ENCODE data around the gene ZNF678. TPM values are rescaled to one million over a fixed set of nuclear protein-coding genes. Genes with fewer than 3 reads are reported as not detected.

Gene ZNF678
- total RNA-seq, 4 donors from 2014 or later: 9.7 to 51.4 (median 18.6) TPM

DNA sequence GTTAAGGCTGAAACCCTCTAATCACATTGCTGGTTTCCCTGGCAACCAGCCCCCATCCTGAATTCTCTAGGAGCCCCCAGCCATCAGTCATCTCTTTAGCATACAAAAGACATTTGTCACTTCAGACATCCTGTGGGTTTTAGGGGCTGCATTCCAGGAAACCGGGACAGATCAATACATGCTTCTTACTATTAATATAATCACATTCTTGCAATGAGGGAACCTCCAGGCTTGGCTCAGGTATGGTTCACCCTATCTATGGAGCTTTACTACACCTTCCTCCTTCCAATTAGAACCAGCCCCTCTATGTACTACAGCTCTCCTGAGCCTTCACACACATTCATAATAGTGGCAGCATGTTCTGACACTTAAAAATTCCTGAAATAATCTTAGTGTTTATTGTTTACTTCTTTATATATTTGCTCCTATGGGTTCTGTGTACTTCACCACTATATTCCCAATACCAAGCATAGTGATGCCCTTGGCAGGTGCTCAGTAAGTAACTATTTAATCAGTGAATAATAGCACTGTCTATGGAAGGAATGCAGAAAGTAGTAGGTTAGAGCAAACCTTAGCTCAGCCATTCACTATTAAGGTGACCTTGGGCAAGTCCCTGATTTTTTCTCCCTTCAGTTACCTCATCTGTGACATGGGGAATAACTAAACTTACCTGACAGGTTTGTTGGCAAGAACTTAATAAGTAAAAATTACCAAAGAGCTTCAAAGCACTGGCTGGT is 59.6 kb downstream of the ZNF678 start:
- Histone ChIP-seq H3K4me1 (no peaks in the 10 kb centered on the region), H3K36me3 (no peaks in the 10 kb centered on the region), H3K9me3 (no peaks in the 10 kb centered on the region), H3K27me3 (no peaks in the 10 kb centered on the region), H3K27ac (no peak overlapping the region), H3K4me3 (no peak overlapping the region)
- TF ChIP-seq, protein P1, sequence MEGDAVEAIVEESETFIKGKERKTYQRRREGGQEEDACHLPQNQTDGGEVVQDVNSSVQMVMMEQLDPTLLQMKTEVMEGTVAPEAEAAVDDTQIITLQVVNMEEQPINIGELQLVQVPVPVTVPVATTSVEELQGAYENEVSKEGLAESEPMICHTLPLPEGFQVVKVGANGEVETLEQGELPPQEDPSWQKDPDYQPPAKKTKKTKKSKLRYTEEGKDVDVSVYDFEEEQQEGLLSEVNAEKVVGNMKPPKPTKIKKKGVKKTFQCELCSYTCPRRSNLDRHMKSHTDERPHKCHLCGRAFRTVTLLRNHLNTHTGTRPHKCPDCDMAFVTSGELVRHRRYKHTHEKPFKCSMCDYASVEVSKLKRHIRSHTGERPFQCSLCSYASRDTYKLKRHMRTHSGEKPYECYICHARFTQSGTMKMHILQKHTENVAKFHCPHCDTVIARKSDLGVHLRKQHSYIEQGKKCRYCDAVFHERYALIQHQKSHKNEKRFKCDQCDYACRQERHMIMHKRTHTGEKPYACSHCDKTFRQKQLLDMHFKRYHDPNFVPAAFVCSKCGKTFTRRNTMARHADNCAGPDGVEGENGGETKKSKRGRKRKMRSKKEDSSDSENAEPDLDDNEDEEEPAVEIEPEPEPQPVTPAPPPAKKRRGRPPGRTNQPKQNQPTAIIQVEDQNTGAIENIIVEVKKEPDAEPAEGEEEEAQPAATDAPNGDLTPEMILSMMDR (IDR thresholded peaks at IDR 0.05): no peak
- TF ChIP-seq POLR2A (IDR thresholded peaks at IDR 0.05): no peak
- intact Hi-C loops (cut with DNase I; ENCODE audit: low total_unique reads): no loop called here
- no peak for DNase-seq

GRCh38 chr1:227632325-227632724 is 69.0 kb downstream of the ZNF678 start:
- no peak for DNase-seq
- Histone ChIP-seq H3K9me3 (peaks cover 0 to 14% of the 10 kb centered on the region in 2 donors), H3K4me3 (no peak overlapping the region), H3K4me1 (no peaks in the 10 kb centered on the region), H3K36me3 (no peaks in the 10 kb centered on the region), H3K27me3 (no peaks in the 10 kb centered on the region), H3K27ac (no peak overlapping the region)
- intact Hi-C loops (cut with DNase I; ENCODE audit: low total_unique reads): no loop called here
- TF ChIP-seq, protein P1 (IDR thresholded peaks at IDR 0.05): no peak

- intact Hi-C loops (cut with DNase I; ENCODE audit: low total_unique reads): no loop called here
- TF ChIP-seq, protein P1 (IDR thresholded peaks at IDR 0.05): no peak
- TF ChIP-seq POLR2A (IDR thresholded peaks at IDR 0.05): no peak
- H3K9me3 ChIP-seq: peaks cover 0 to 33% of the 10 kb centered on the region in 2 donors
- no peak overlapping the region for H3K4me3 ChIP-seq
- no peaks in the 10 kb centered on the region for H3K36me3 ChIP-seq
- no peaks in the 10 kb centered on the region for H3K27me3 ChIP-seq
- no peak for DNase-seq
- H3K27ac ChIP-seq: no peak overlapping the region
- no peaks in the 10 kb centered on the region for H3K4me1 ChIP-seq
These were observed 72.2 kb downstream of the ZNF678 start for GRCh38 chr1:227635596-227635995.

- Histone ChIP-seq H3K4me1 (no peaks in the 10 kb centered on the region), H3K36me3 (no peaks in the 10 kb centered on the region), H3K27me3 (no peaks in the 10 kb centered on the region), H3K4me3 (no peak overlapping the region), H3K27ac (no peak overlapping the region), H3K9me3 (peaks cover 21 to 94% of the 10 kb centered on the region in 2 donors)
- intact Hi-C loops (cut with DNase I; ENCODE audit: low total_unique reads): no loop called here
- no peak for TF ChIP-seq POLR2A (IDR thresholded peaks at IDR 0.05)
- TF ChIP-seq, protein P1 (IDR thresholded peaks at IDR 0.05): no peak
- no peak for DNase-seq
These were observed 91.1 kb downstream of the ZNF678 start for GRCh38 chr1:227654431-227654830.

DNA sequence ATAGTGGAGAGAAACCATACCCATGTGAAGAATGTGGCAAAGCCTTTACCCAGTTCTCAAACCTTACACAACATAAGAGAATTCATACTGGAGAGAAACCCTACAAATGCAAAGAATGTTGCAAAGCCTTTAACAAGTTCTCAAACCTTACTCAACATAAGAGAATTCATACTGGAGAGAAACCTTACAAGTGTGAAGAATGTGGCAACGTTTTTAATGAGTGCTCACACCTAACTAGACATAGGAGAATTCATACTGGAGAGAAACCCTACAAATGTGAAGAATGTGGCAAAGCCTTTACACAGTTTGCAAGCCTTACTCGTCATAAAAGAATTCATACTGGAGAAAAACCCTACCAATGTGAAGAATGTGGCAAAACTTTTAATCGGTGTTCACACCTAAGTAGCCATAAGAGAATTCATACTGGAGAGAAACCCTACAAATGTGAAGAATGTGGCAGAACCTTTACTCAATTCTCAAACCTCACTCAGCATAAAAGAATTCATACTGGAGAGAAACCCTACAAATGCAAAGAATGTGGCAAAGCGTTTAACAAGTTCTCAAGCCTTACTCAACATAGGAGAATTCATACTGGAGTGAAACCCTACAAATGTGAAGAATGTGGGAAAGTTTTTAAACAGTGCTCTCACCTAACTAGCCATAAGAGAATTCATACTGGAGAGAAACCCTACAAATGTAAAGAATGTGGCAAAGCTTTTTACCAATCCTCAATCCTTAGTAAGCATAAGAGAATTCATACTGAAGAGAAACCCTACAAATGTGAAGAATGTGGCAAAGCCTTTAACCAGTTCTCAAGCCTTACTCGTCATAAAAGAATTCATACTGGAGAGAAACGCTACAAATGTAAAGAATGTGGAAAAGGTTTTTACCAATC is 91.7 kb downstream of the ZNF678 start:
- H3K36me3 ChIP-seq: no peaks in the 10 kb centered on the region
- no peak for DNase-seq
- no peaks in the 10 kb centered on the region for H3K4me1 ChIP-seq
- no peak overlapping the region for H3K4me3 ChIP-seq
- intact Hi-C loops (cut with DNase I; ENCODE audit: low total_unique reads): no loop called here
- H3K27ac ChIP-seq: no peak overlapping the region
- no peaks in the 10 kb centered on the region for H3K27me3 ChIP-seq
- H3K9me3 ChIP-seq: peaks cover 21 to 94% of the 10 kb centered on the region in 2 donors
- TF ChIP-seq POLR2A (IDR thresholded peaks at IDR 0.05): no peak
- TF ChIP-seq, protein P1 (IDR thresholded peaks at IDR 0.05): no peak
